Lower leg skin (tissue), 4 donors: Measurements from ENCODE around the gene KIAA1671. TPM values are rescaled to one million over a fixed set of nuclear protein-coding genes. Genes with fewer than 3 reads are reported as not detected.
"Not testable (repeated sequence)": the region's sequence is repeated elsewhere in the genome, so short reads cannot be mapped to it uniquely, and the experiment has no call there.

Experiments used
- DNase-seq, 2 donors: peaks; one replicate each; pipeline ENCODE4 v3.0.0-alpha.2; 2019; ENCODE audit warnings: low spot score in 2 of 2
- H3K4me3 ChIP-seq: fragments of 200-600 bp; sonication (generic); 2 replicates; pipeline ENCODE4 v1.5.1; 2017; ENCODE audit warnings: mild to moderate bottlenecking, low read depth; ENCODE audit not compliant: poor library complexity, severe bottlenecking
- POLR2A ChIP-seq, 2 donors: fragments of 450-650 bp; IDR thresholded peaks; one replicate each; pipeline ENCODE4 v1.6.1; 2016 to 2017; ENCODE audit warnings: antibody characterized with exemption in 2 of 2, mild to moderate bottlenecking in 1 of 2, moderate library complexity in 1 of 2
- WGBS, 2 donors: methylation state at CpG; one replicate each; pipeline ENCODE4 v1.1.5; 2018; 5-methylcytosine and 5-hydroxymethylcytosine counted together
- intact Hi-C: fragments of 100-400 bp; cut with DNase I; formaldehyde crosslinking; loops from one replicate; pipeline ENCODE4 v1.15.0; 2023; ENCODE audit warnings: low total_unique reads
- total RNA-seq, 4 donors: library from RNA; depleted of rRNA; stranded (reverse); fragments of >200 nt; gene quantifications; one replicate each; pipeline ENCODE4 v1.1.0, GENCODE V29; 2016
- TF ChIP-seq, protein P1 (sequence below), 3 donors: fragments of 450-650 bp; IDR thresholded peaks; one replicate each; pipeline ENCODE4 v1.5.1; 2016; ENCODE audit warnings: antibody characterized with exemption in 3 of 3, mild to moderate bottlenecking in 3 of 3, moderate library complexity in 2 of 3

The KIAA1671 gene
- total RNA-seq, 4 donors from 2014 or later = 60.0 to 87.8 (median 85.1) TPM

DNA sequence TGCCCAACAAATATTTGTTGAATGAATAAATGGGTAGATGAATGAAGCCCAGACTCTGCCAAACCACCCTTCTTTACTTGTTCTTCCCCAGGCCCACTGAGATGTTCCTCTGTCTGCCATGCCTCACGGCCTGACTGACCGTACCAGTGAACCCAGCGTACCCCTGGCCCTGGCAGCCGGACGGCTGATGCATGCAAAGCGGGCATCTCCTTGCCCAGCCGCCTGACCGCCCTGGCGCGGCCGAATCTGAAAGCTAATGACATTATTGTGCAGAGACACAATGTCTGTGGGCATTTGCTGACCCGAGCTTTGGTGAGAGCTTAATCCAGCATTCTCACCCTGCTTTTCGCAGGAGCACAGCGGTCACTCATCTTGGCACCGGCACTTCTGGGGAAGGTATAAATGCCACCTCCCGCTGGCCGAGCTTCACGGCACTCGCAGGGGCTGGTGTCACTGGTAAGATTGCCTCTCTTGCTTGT, 266.7 kb downstream of the KIAA1671 start, which contains the start of gene CRYBB2:
TSS of gene CRYBB2 (plus strand) at position 429 of the 479 bp plus-strand sequence. CDS start 1,791 bp downstream, outside the sequence.
- TF ChIP-seq, protein P1, sequence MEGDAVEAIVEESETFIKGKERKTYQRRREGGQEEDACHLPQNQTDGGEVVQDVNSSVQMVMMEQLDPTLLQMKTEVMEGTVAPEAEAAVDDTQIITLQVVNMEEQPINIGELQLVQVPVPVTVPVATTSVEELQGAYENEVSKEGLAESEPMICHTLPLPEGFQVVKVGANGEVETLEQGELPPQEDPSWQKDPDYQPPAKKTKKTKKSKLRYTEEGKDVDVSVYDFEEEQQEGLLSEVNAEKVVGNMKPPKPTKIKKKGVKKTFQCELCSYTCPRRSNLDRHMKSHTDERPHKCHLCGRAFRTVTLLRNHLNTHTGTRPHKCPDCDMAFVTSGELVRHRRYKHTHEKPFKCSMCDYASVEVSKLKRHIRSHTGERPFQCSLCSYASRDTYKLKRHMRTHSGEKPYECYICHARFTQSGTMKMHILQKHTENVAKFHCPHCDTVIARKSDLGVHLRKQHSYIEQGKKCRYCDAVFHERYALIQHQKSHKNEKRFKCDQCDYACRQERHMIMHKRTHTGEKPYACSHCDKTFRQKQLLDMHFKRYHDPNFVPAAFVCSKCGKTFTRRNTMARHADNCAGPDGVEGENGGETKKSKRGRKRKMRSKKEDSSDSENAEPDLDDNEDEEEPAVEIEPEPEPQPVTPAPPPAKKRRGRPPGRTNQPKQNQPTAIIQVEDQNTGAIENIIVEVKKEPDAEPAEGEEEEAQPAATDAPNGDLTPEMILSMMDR (IDR thresholded peaks at IDR 0.05) = no peak
- no peak for TF ChIP-seq POLR2A (IDR thresholded peaks at IDR 0.05)
- no peak for DNase-seq
- no peak within 1 kb of the TSS for H3K4me3 ChIP-seq
- intact Hi-C loops = no loop called here
- 83 to 89% methylated on average over 19 of the region's 19 CpGs for WGBS, 2 donors

DNA sequence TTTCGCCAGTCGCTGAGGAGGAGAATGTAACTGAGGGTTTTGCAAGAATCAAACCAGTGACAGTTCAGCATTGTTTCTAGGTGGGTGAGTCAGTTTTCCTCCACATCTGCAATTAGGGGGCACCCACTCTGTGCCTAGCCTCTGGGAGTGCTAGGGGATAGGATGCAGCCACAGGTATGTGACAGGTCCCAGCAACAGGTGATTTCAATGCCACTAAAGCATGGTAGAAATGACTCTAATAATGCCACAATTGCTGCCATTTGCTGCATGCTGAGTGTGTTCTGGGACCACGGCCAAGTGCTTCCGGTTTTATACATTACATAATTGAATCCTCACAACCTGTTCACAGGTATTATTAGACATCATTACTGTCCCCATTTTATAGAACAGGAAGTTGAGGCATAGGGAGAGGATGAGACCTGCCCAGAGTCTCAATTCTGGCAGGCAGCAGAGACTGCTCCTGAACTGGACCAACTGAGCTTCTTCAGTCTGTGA, 267.5 kb downstream of the KIAA1671 start:
- TF ChIP-seq, protein P1 (IDR thresholded peaks at IDR 0.05) = no peak
- no peak for TF ChIP-seq POLR2A (IDR thresholded peaks at IDR 0.05)
- DNase-seq = no peak
- no peak overlapping the region for H3K4me3 ChIP-seq
- intact Hi-C loops = no loop called here
- WGBS, 2 donors = 43 to 48% methylated on average over 4 of the region's 4 CpGs

DNA sequence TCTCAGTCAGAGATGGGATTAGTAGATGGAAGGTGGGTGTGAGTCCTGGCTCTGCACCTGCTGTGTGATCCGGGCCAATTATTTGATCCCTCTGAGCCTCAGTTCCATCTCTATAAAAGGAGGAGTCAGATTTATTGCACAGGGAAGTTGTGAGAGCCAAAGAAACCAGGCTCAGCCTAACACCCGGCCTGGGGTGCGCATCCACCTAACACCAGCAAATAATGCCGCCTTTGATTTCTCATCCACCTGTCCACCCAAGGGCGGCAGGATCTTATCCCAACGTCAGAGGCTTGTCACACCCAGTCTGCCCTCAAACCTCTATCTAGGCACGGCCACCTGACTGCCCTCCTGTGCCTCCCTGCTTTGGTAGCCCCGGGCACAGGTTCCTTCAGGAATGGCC, 269.3 kb downstream of the KIAA1671 start:
- TF ChIP-seq, protein P1 (IDR thresholded peaks at IDR 0.05) = no peak
- no peak for TF ChIP-seq POLR2A (IDR thresholded peaks at IDR 0.05)
- 66 to 72% methylated on average over 8 of the region's 8 CpGs for WGBS, 2 donors
- intact Hi-C loops = no loop called here
- DNase-seq = no peak
- H3K4me3 ChIP-seq = no peak overlapping the region

DNA sequence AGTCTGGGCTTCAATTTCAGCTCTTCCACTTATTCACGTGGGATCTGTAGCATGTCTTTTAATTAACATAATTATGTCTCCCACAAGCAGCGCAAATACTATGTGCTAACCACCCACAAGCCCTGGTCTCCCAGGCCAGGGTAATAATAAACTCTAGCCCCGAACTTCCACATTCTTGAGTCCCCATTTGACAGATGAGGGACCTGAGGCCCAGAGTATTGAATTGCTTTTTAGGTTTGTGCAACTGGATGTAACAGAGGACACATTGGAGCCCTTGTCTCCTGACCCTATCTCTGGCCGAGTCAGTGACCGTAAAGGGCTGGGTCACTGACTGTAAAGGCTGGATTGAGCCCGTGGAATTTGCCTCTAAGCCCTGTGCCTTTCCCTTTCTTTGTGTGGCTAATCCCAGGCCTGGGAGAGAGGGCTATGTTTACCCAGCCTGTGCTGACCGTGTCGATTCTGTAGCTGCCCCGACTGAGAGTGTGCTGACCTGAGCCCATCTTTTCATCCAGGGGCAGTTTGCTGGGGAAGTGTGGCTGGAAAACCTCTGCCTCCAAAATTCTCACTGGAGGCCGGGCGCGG, 270.8 kb downstream of the KIAA1671 start:
- 65 to 69% methylated on average over 12 of the region's 12 CpGs for WGBS, 2 donors
- H3K4me3 ChIP-seq = no peak overlapping the region
- TF ChIP-seq POLR2A (IDR thresholded peaks at IDR 0.05) = no peak
- TF ChIP-seq, protein P1 (IDR thresholded peaks at IDR 0.05) = no peak
- intact Hi-C loops = no loop called here
- no peak for DNase-seq

DNA sequence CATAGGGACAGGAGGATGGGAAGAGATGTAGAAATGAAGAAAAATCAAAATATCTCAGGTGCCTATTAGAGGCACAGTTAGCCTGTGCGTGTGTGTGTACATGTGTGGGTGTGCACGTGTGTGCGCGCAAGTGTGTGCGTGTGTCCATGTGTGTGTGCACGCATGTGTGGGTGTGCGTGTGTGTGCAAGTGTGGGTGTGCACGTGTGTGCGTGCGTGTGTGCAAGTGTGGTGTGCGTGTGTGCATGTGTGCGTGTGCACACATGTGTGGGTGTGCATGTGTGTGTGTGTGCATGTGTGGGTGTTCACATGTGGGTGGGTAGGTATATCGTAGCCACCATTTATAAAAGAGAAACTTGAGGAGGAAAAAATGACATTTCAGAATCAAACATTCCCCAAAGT, 276.3 kb downstream of the KIAA1671 start:
- TF ChIP-seq POLR2A (IDR thresholded peaks at IDR 0.05) = no peak
- TF ChIP-seq, protein P1 (IDR thresholded peaks at IDR 0.05) = no peak
- intact Hi-C loops = no loop called here
- H3K4me3 ChIP-seq = no peak overlapping the region
- no peak for DNase-seq
- WGBS, 2 donors = 76 to 92% methylated on average over 13 of the region's 13 CpGs

DNA sequence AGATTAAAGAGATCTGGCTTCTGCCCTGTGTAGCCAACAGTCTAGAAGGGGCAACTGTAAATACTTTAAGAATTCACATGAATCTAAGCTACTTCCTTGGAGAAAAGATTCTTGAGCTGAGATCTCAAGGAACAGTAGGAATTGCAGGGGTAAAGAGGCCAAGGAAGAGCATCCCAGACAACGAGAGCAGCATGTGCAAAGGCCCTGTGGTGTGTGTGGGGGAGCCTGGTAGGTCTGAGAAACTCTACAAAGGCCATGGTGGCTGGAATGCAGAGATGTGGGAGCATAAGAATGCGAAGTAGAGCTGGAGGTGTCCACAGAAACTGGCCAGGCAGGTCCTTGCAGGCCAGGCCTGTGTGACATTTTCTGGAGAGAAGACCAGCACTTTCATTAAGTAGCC, 278.2 kb downstream of the KIAA1671 start:
- intact Hi-C loops, H3K4me3 ChIP-seq, DNase-seq: not testable (repeated sequence)
- 86 to 88% methylated on average over 2 of the region's 2 CpGs for WGBS, 2 donors
